Measurements from ENCODE around the gene VSX1. TPM values are rescaled to one million over a fixed set of nuclear protein-coding genes. Genes with fewer than 3 reads are reported as not detected.

The VSX1 gene
- polyA plus RNA-seq, 1 donor (not counting 4 experiments of a cell fraction or from before 2014, with no cell fraction given) = not detected

GRCh38 chr20:25078662-25079061 is 3.3 kb downstream of the VSX1 start:
- Histone ChIP-seq H3K4me2 (ENCODE audit: control insufficient read depth, extremely low read depth, insufficient read depth, low read depth, low read length) (no peak overlapping the region), H3K9ac (ENCODE audit: control insufficient read depth, extremely low read depth, insufficient read depth, low read length) (no peak overlapping the region), H3K79me2 (ENCODE audit: control insufficient read depth, insufficient read depth, low read length) (no peaks in the 10 kb centered on the region), H3K27ac (ENCODE audit: control insufficient read depth, insufficient read depth, low read length) (no peak overlapping the region), H3K4me1 (ENCODE audit: control insufficient read depth, extremely low read depth, insufficient read depth, low read length) (peaks cover 8% of the 10 kb centered on the region), H3K4me3 (ENCODE audit: control insufficient read depth in 2 of 3, extremely low read depth in 1 of 3, insufficient read depth in 2 of 3, low read depth in 1 of 3, low read length in 3 of 3) (no peak overlapping the region), H3K27me3 (ENCODE audit: control insufficient read depth, extremely low read depth, insufficient read depth, low read length) (peaks cover 85% of the 10 kb centered on the region), H3K36me3 (ENCODE audit: control insufficient read depth in 2 of 2, extremely low read depth in 1 of 2, insufficient read depth in 2 of 2, low read length in 2 of 2) (no peaks in the 10 kb centered on the region), H2AFZ (ENCODE audit: control insufficient read depth, low read length) (no peak overlapping the region), H4K20me1 (ENCODE audit: control insufficient read depth, extremely low read depth, insufficient read depth, low read length) (no peaks in the 10 kb centered on the region), H3K9me3 (ENCODE audit: control insufficient read depth, low read depth, low read length) (no peaks in the 10 kb centered on the region), H3K9me1 (ENCODE audit: control insufficient read depth, extremely low read depth, insufficient read depth, low read length) (no peaks in the 10 kb centered on the region)
- dilution Hi-C loops (cut with MboI; ENCODE audit: extremely low pct_ligation_motif_present, low sequenced_read_pairs) = no loop called here
- FAIRE-seq (no peak), DNase-seq (ENCODE audit: low read depth, low spot score) (no peak)
- TF ChIP-seq, protein P1, sequence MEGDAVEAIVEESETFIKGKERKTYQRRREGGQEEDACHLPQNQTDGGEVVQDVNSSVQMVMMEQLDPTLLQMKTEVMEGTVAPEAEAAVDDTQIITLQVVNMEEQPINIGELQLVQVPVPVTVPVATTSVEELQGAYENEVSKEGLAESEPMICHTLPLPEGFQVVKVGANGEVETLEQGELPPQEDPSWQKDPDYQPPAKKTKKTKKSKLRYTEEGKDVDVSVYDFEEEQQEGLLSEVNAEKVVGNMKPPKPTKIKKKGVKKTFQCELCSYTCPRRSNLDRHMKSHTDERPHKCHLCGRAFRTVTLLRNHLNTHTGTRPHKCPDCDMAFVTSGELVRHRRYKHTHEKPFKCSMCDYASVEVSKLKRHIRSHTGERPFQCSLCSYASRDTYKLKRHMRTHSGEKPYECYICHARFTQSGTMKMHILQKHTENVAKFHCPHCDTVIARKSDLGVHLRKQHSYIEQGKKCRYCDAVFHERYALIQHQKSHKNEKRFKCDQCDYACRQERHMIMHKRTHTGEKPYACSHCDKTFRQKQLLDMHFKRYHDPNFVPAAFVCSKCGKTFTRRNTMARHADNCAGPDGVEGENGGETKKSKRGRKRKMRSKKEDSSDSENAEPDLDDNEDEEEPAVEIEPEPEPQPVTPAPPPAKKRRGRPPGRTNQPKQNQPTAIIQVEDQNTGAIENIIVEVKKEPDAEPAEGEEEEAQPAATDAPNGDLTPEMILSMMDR (optimal IDR thresholded peaks at IDR 0.05 in 1 of 3, IDR thresholded peaks at IDR 0.05 in 1 of 3, conservative IDR thresholded peaks at IDR 0.05 in 1 of 3; ENCODE audit: extremely low read depth in 1 of 3, insufficient read depth in 2 of 3, low read length in 3 of 3) = no peak

GRCh38 chr20:25077610-25078169 is 4.3 kb downstream of the VSX1 start:
- Histone ChIP-seq H3K36me3 (ENCODE audit: control insufficient read depth in 2 of 2, extremely low read depth in 1 of 2, insufficient read depth in 2 of 2, low read length in 2 of 2) (no peaks in the 10 kb centered on the region), H4K20me1 (ENCODE audit: control insufficient read depth, extremely low read depth, insufficient read depth, low read length) (no peaks in the 10 kb centered on the region), H3K4me3 (ENCODE audit: control insufficient read depth in 2 of 3, extremely low read depth in 1 of 3, insufficient read depth in 2 of 3, low read depth in 1 of 3, low read length in 3 of 3) (no peak overlapping the region), H3K27ac (ENCODE audit: control insufficient read depth, insufficient read depth, low read length) (no peak overlapping the region), H3K9me1 (ENCODE audit: control insufficient read depth, extremely low read depth, insufficient read depth, low read length) (no peaks in the 10 kb centered on the region), H3K9me3 (ENCODE audit: control insufficient read depth, low read depth, low read length) (no peaks in the 10 kb centered on the region), H3K9ac (ENCODE audit: control insufficient read depth, extremely low read depth, insufficient read depth, low read length) (no peak overlapping the region), H3K4me1 (ENCODE audit: control insufficient read depth, extremely low read depth, insufficient read depth, low read length) (peaks cover 10% of the 10 kb centered on the region), H2AFZ (ENCODE audit: control insufficient read depth, low read length) (peak overlapping the region; percentile 6), H3K4me2 (ENCODE audit: control insufficient read depth, extremely low read depth, insufficient read depth, low read depth, low read length) (peak overlapping the region; percentile 32), H3K27me3 (ENCODE audit: control insufficient read depth, extremely low read depth, insufficient read depth, low read length) (peaks cover 79% of the 10 kb centered on the region), H3K79me2 (ENCODE audit: control insufficient read depth, insufficient read depth, low read length) (no peaks in the 10 kb centered on the region)
- FAIRE-seq (no peak), DNase-seq (ENCODE audit: low read depth, low spot score) (no peak)
- TF ChIP-seq, protein P1 (optimal IDR thresholded peaks at IDR 0.05 in 1 of 3, IDR thresholded peaks at IDR 0.05 in 1 of 3, conservative IDR thresholded peaks at IDR 0.05 in 1 of 3; ENCODE audit: extremely low read depth in 1 of 3, insufficient read depth in 2 of 3, low read length in 3 of 3) = no peak
- TF ChIP-seq EZH2 (IDR thresholded peaks at IDR 0.05; ENCODE audit: low read length) = peak; percentile 66
- dilution Hi-C loops (cut with MboI; ENCODE audit: extremely low pct_ligation_motif_present, low sequenced_read_pairs) = no loop called here
